ENCODE measurements around the gene TMEM147.

TMEM147 gene

GRCh38 chr19:35557539-35558399 lies 12.3 kb downstream of the TMEM147 start:
- in situ Hi-C loops (cut with HindIII; ENCODE audit: low sequenced_read_pairs), result no loop called here

GRCh38 chr19:35558400-35559280 lies 13.2 kb downstream of the TMEM147 start:
- peak overlapping the region; percentile 10 for H3K4me3 ChIP-seq (ENCODE audit: low read depth, low read length)
- DNase-seq (ENCODE audit: low read depth, low spot score), result no peak
- no peak for TF ChIP-seq CTCF (IDR thresholded peaks at IDR 0.05; ENCODE audit: low read depth, low read length)
- in situ Hi-C loops (cut with HindIII; ENCODE audit: low sequenced_read_pairs), result no loop called here

More at GRCh38 chr19:35557539-35558399, 12.3 kb downstream of the TMEM147 start:
- peak; percentile 19 for TF ChIP-seq CTCF (IDR thresholded peaks at IDR 0.05; ENCODE audit: low read depth, low read length)
- DNase-seq (ENCODE audit: low read depth, low spot score), result peak; percentile 46
- H3K4me3 ChIP-seq (ENCODE audit: low read depth, low read length), result peak overlapping the region; percentile 39

- no peak overlapping the region for H3K4me3 ChIP-seq (ENCODE audit: low read depth, low read length)
- in situ Hi-C loops (cut with HindIII; ENCODE audit: low sequenced_read_pairs), result no loop called here
- no peak for DNase-seq (ENCODE audit: low read depth, low spot score)
Measured at GRCh38 chr19:35559281-35559659, 13.8 kb downstream of the TMEM147 start.

GRCh38 chr19:35559781-35560180 lies 14.4 kb downstream of the TMEM147 start:
- H3K4me3 ChIP-seq (ENCODE audit: low read depth, low read length), result no peak overlapping the region
- in situ Hi-C loops (cut with HindIII; ENCODE audit: low sequenced_read_pairs), result no loop called here
- DNase-seq (ENCODE audit: low read depth, low spot score), result no peak
- TF ChIP-seq CTCF (IDR thresholded peaks at IDR 0.05; ENCODE audit: low read depth, low read length), result no peak

More at GRCh38 chr19:35559281-35559659, 13.8 kb downstream of the TMEM147 start:
- TF ChIP-seq CTCF (IDR thresholded peaks at IDR 0.05; ENCODE audit: low read depth, low read length), result no peak

GRCh38 chr19:35560271-35560670 lies 14.8 kb downstream of the TMEM147 start:
- DNase-seq (ENCODE audit: low read depth, low spot score), result no peak
- in situ Hi-C loops (cut with HindIII; ENCODE audit: low sequenced_read_pairs), result no loop called here
- no peak for TF ChIP-seq CTCF (IDR thresholded peaks at IDR 0.05; ENCODE audit: low read depth, low read length)
- no peak overlapping the region for H3K4me3 ChIP-seq (ENCODE audit: low read depth, low read length)

- H3K4me3 ChIP-seq (ENCODE audit: low read depth, low read length), result no peak overlapping the region
- in situ Hi-C loops (cut with HindIII; ENCODE audit: low sequenced_read_pairs), result no loop called here
- TF ChIP-seq CTCF (IDR thresholded peaks at IDR 0.05; ENCODE audit: low read depth, low read length), result no peak
- DNase-seq (ENCODE audit: low read depth, low spot score), result no peak
Measured at GRCh38 chr19:35560677-35561076, 15.3 kb downstream of the TMEM147 start.
